ENCODE results near the gene KAZN. TPM values are rescaled to one million over a fixed set of nuclear protein-coding genes. Genes with fewer than 3 reads are reported as not detected.

The KAZN gene
- total RNA-seq, 2 donors from 2014 or later: 9.8 to 12.2 TPM

GRCh38 chr1:14944471-14944985 lies 346.0 kb downstream of the KAZN start:
- Histone ChIP-seq H3K4me1 (peaks cover 12% of the 10 kb centered on the region), H3K4me3 (no peak overlapping the region), H3K27ac (peak overlapping the region; percentile 86), H3K36me3 (no peaks in the 10 kb centered on the region), H3K9me3 (no peaks in the 10 kb centered on the region), H3K9ac (ENCODE audit: low read depth in 2 of 2, low read length in 2 of 2) (peak overlapping the region in 1 of 2 donors; percentile 32), H3K27me3 (no peaks in the 10 kb centered on the region)
- no peak for TF ChIP-seq CTCF (IDR thresholded peaks at IDR 0.05)
- intact Hi-C loops (cut with DNase I): no loop called here
- no peak for DNase-seq

- H3K9ac ChIP-seq (ENCODE audit: low read depth in 2 of 2, low read length in 2 of 2): peak overlapping the region in 1 of 2 donors; percentile 32
- DNase-seq: peak; percentile 43
- no peak for TF ChIP-seq CTCF (IDR thresholded peaks at IDR 0.05)
- intact Hi-C loops (cut with DNase I): no loop called here
- H3K27ac ChIP-seq: peak overlapping the region; percentile 86
- no peak overlapping the region for H3K4me3 ChIP-seq
- H3K4me1 ChIP-seq: peaks cover 12% of the 10 kb centered on the region
- no peaks in the 10 kb centered on the region for H3K9me3 ChIP-seq
- no peaks in the 10 kb centered on the region for H3K36me3 ChIP-seq
- no peaks in the 10 kb centered on the region for H3K27me3 ChIP-seq
These were observed 346.9 kb downstream of the KAZN start for GRCh38 chr1:14945132-14946010.

- no peak for DNase-seq
- intact Hi-C loops (cut with DNase I): no loop called here
- no peak overlapping the region for H3K9ac ChIP-seq (ENCODE audit: low read depth in 2 of 2, low read length in 2 of 2)
- no peaks in the 10 kb centered on the region for H3K36me3 ChIP-seq
- no peak for TF ChIP-seq CTCF (IDR thresholded peaks at IDR 0.05)
- H3K27ac ChIP-seq: peak overlapping the region; percentile 86
- no peaks in the 10 kb centered on the region for H3K27me3 ChIP-seq
- H3K9me3 ChIP-seq: no peaks in the 10 kb centered on the region
- H3K4me1 ChIP-seq: peaks cover 12% of the 10 kb centered on the region
- H3K4me3 ChIP-seq: no peak overlapping the region
These were observed 347.5 kb downstream of the KAZN start for GRCh38 chr1:14946011-14946359.

- no peaks in the 10 kb centered on the region for H3K9me3 ChIP-seq
- H3K4me1 ChIP-seq: peaks cover 12% of the 10 kb centered on the region
- no peaks in the 10 kb centered on the region for H3K27me3 ChIP-seq
- H3K9ac ChIP-seq (ENCODE audit: low read depth in 2 of 2, low read length in 2 of 2): no peak overlapping the region
- no peak overlapping the region for H3K4me3 ChIP-seq
- intact Hi-C loops (cut with DNase I): no loop called here
- DNase-seq: peak; percentile 52
- peak overlapping the region; percentile 86 for H3K27ac ChIP-seq
- H3K36me3 ChIP-seq: no peaks in the 10 kb centered on the region
- no peak for TF ChIP-seq CTCF (IDR thresholded peaks at IDR 0.05)
These were observed 348.3 kb downstream of the KAZN start for GRCh38 chr1:14946684-14947238.

- TF ChIP-seq CTCF (IDR thresholded peaks at IDR 0.05): no peak
These were observed 348.9 kb downstream of the KAZN start for GRCh38 chr1:14947421-14947820.

More at GRCh38 chr1:14947421-14947820, 348.9 kb downstream of the KAZN start:
- no peaks in the 10 kb centered on the region for H3K27me3 ChIP-seq
- H3K36me3 ChIP-seq: no peaks in the 10 kb centered on the region
- no peak overlapping the region for H3K27ac ChIP-seq
- no peak overlapping the region for H3K9ac ChIP-seq (ENCODE audit: low read depth in 2 of 2, low read length in 2 of 2)
- no peak overlapping the region for H3K4me3 ChIP-seq
- intact Hi-C loops (cut with DNase I): no loop called here
- DNase-seq: no peak
- no peaks in the 10 kb centered on the region for H3K9me3 ChIP-seq
- peaks cover 12% of the 10 kb centered on the region for H3K4me1 ChIP-seq

Data from colonic mucosa (tissue), 4 donors.